ENCODE results near the gene OGDH. TPM values are rescaled to one million over a fixed set of nuclear protein-coding genes. Genes with fewer than 3 reads are reported as not detected.

OGDH gene
- total and polyA plus RNA-seq, 2 of the 13 experiments (the other 11 are each of a cell fraction or from before 2014, with no cell fraction given), result 17.4 to 25.4 TPM

- TF ChIP-seq PRDM10 (CRISPR knock-in tag; IDR thresholded peaks at IDR 0.05; ENCODE audit: low read depth), result no peak
- no peak for TF ChIP-seq ZNF816 (CRISPR knock-in tag; IDR thresholded peaks at IDR 0.05; ENCODE audit: borderline replicate concordance)
- no peak for TF ChIP-seq FOXP1 (IDR thresholded peaks at IDR 0.05)
- 0 out of 2 replicates have a peak, but pooled peaks have one; percentile 28 for TF ChIP-seq FOXP1 (CRISPR knock-in tag; IDR thresholded peaks at IDR 0.05)
- peak; percentile 50 for TF ChIP-seq GATAD2A (CRISPR knock-in tag; IDR thresholded peaks at IDR 0.05)
- TF ChIP-seq BORCS8-MEF2B (CRISPR knock-in tag; IDR thresholded peaks at IDR 0.05), result 0 out of 2 replicates have a peak, but pooled peaks have one; percentile 25
- TF ChIP-seq DNMT3B (CRISPR knock-in tag; conservative IDR thresholded peaks at IDR 0.05), result peak; percentile 58; the same call in 1 of the 2 replicates
- TF ChIP-seq HOMEZ (CRISPR knock-in tag; IDR thresholded peaks at IDR 0.05; ENCODE audit: low read depth), result peak; percentile 37; the same call in 1 of the 2 replicates
Measured at GRCh38 chr7:44622342-44623151, 16.1 kb downstream of the OGDH start (continued).
